Raji (cell line): ENCODE data around the gene KRTAP4-6.
"Not testable (repeated sequence)": the region's sequence is repeated elsewhere in the genome, so short reads cannot be mapped to it uniquely, and the experiment has no call there.

Source experiments
- POLR2A ChIP-seq: IDR thresholded peaks from 2 replicates; pipeline ENCODE4 v1.6.1; 2011; ENCODE audit warnings: low read depth, low read length, control low read depth; ENCODE audit not compliant: insufficient read depth

Gene KRTAP4-6

GRCh38 chr17:41117846-41118386 lies 22.4 kb downstream of the KRTAP4-6 start, which contains the start of gene KRTAP4-11:
Gene KRTAP4-11, minus strand, starts transcription at chr17:41118373. Its CDS starts 58 bp downstream, at chr17:41118315.
- TF ChIP-seq POLR2A, result not testable (repeated sequence)

DNA sequence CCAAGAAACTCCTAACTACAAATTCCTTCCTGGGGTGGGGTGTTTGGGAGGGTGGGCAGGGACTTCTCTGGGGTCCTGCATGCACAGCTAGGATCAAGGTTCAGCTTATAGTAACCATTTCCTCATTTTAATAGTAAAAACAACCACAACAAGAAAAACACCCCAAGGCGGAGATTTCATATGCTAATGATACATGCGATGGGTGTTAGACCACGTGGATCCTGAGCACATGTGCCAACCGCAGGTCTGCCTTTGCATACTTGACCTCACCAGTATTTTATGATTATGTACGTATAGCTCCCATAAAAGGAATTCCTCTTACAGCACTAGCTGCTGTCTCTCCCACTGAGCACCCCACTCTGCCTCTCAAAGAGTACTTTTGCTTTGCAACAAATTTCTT lies 24.0 kb downstream of the KRTAP4-6 start:
- TF ChIP-seq POLR2A, result no peak

- TF ChIP-seq POLR2A, result no peak
These were observed 29.0 kb downstream of the KRTAP4-6 start for GRCh38 chr17:41111151-41111885.

DNA sequence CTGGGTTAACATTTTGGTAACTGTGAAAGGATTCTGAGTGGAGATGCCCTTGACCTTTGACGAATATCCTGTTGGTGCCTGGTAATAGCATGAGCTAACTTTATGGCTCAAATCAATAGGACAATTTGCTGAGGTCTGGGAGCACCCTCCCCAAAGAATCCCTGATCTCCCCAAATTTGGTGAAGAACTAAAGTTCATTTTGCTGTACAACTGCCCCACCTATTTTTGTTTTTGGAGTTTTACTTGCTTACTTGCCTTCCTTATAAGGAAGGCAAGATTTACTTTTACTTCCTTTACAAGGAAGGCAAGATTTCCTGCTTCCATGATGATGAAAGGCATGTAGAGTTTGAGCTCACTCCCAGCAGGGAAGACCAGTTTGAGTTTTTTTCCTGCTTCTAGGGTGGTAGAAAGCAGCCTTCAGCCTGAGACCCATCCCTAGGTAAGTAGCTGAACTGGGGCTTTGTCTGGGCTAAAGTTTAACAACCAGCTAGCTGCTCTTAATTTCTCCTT lies 32.3 kb downstream of the KRTAP4-6 start:
- TF ChIP-seq POLR2A, result no peak

DNA sequence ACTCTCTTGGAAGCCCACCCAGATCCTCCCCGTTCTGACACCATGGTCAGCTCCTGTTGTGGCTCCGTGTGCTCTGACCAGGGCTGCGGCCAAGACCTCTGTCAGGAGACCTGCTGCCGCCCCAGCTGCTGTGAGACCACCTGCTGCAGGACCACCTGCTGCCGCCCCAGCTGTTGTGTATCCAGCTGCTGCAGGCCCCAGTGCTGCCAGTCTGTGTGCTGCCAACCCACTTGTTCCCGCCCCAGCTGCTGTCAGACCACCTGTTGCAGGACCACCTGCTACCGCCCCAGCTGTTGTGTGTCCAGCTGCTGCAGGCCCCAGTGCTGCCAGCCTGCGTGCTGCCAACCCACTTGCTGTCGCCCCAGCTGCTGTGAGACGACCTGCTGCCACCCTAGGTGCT lies 35.0 kb downstream of the KRTAP4-6 start, which contains the start of gene KRTAP4-9:
KRTAP4-9 (plus strand) TSS at position 43 of the 400 bp plus-strand sequence; CDS start at position 43, 0 bp downstream.
- TF ChIP-seq POLR2A, result not testable (repeated sequence)

DNA sequence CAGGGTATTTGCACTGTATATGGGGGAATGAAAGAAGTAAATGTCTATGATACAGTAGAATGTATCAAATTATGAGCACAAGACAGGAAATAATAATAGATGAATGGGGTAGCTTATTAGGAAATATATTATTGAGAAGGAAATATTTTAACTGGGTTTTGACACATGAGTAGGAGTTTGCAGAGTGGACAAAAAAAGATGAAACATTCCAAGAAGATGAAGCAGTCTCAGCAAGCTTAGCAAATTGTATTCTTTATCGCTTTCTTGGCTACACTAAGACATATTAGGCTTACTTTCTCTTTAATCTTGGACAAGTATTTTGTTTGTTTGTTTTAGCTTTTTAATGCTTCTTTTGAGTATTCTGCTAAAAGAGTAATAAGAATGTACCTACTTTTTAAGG lies 36.4 kb downstream of the KRTAP4-6 start:
- no peak for TF ChIP-seq POLR2A

GRCh38 chr17:41101586-41102259 lies 38.6 kb downstream of the KRTAP4-6 start, which contains the start of gene KRTAP4-16:
Gene KRTAP4-16, minus strand, starts transcription at chr17:41102209. Its CDS starts 0 bp downstream, at chr17:41102209.
- no peak for TF ChIP-seq POLR2A

DNA sequence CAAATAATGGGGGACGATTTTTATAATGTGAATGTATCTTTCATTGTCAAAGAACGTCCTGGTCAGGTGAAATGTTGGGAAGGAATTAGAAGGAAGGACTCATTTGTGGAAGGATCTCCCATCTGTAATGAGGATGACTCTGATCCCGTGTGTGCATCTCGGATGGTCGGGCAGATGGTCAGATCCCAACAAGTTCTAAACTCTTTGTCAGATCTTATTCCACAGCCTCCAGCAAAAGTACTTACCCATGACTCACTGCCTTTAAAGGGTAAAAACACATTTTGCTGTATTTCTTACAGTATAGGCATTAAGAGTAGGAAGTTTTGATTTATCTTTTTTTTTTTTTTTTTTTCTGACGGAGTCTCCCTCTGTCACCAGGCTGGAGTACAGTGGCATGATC lies 41.9 kb downstream of the KRTAP4-6 start:
- no peak for TF ChIP-seq POLR2A

GRCh38 chr17:41098042-41098441 lies 42.3 kb downstream of the KRTAP4-6 start, which contains the start of gene KRTAP4-8:
Gene KRTAP4-8, minus strand, starts transcription at chr17:41098142. Its CDS starts 58 bp downstream, at chr17:41098084.
- no peak for TF ChIP-seq POLR2A

DNA sequence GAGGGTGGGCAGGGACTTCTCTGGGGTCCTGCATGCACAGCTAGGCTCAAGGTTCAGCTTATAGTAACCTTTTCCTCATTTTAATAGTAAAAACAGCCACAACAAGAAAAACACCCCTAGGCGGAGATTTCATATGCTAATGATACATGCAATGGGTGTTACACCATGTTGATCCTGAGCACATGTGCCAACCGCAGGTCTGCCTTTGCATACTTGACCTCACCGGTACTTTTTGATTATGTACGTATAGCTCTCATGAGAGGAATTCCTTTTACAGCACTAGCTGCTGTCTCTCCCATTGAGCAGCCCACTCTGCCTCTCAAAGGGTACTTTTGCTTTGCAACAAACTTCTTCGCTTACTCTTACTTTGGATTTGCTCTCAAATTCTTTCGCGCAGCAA lies 44.3 kb downstream of the KRTAP4-6 start:
- no peak for TF ChIP-seq POLR2A
